Stimulated activated naive CD8-positive, alpha-beta T cell treated with anti-CD3 and anti-CD28 coated beads, Interleukin-15, Interleukin-2, amounts not matched to agents 100 ng/mL and 50 ng/mL, for 24 hours (primary cell): ENCODE results near the gene ACTN4.

Experiments
- H3K27ac Mint-ChIP-seq: one replicate; pipeline ENCODE4 v1.8.0; 2021; ENCODE audit warnings: mild to moderate bottlenecking, mixed read lengths
- H3K27me3 Mint-ChIP-seq: one replicate; pipeline ENCODE4 v1.8.0; 2021; ENCODE audit warnings: mixed read lengths
- H3K36me3 Mint-ChIP-seq: one replicate; pipeline ENCODE4 v1.8.0; 2021; ENCODE audit warnings: low read depth, mixed read lengths
- H3K4me1 Mint-ChIP-seq: one replicate; pipeline ENCODE4 v1.8.0; 2021; ENCODE audit warnings: low read depth, mixed read lengths
- H3K4me3 Mint-ChIP-seq: one replicate; pipeline ENCODE4 v1.8.0; 2021; ENCODE audit warnings: mild to moderate bottlenecking, mixed read lengths
- H3K9me3 Mint-ChIP-seq: one replicate; pipeline ENCODE4 v1.8.0; 2021; ENCODE audit warnings: mixed read lengths

ACTN4 gene

GRCh38 chr19:38690146-38690545, 42.7 kb downstream of the ACTN4 start:
- Mint-ChIP-seq H3K27ac (no peak overlapping the region), H3K36me3 (peaks cover 23% of the 10 kb centered on the region), H3K27me3 (no peaks in the 10 kb centered on the region), H3K9me3 (no peaks in the 10 kb centered on the region), H3K4me1 (peaks cover 77% of the 10 kb centered on the region), H3K4me3 (no peak overlapping the region)

GRCh38 chr19:38690832-38691231, 43.4 kb downstream of the ACTN4 start:
- Mint-ChIP-seq H3K4me1 (peaks cover 74% of the 10 kb centered on the region), H3K9me3 (no peaks in the 10 kb centered on the region), H3K27me3 (no peaks in the 10 kb centered on the region), H3K4me3 (no peak overlapping the region), H3K36me3 (peaks cover 23% of the 10 kb centered on the region), H3K27ac (no peak overlapping the region)

- Mint-ChIP-seq H3K27ac (no peak overlapping the region), H3K36me3 (peaks cover 29% of the 10 kb centered on the region), H3K4me1 (peaks cover 68% of the 10 kb centered on the region), H3K4me3 (no peak overlapping the region), H3K9me3 (no peaks in the 10 kb centered on the region), H3K27me3 (no peaks in the 10 kb centered on the region)
These were observed 44.5 kb downstream of the ACTN4 start for GRCh38 chr19:38691938-38692457.

- Mint-ChIP-seq H3K4me3 (peak overlapping the region; percentile 7), H3K4me1 (peaks cover 66% of the 10 kb centered on the region), H3K27me3 (no peaks in the 10 kb centered on the region), H3K27ac (peak overlapping the region; percentile 36), H3K36me3 (peaks cover 26% of the 10 kb centered on the region), H3K9me3 (no peaks in the 10 kb centered on the region)
These were observed 45.3 kb downstream of the ACTN4 start for GRCh38 chr19:38692458-38693379.

DNA sequence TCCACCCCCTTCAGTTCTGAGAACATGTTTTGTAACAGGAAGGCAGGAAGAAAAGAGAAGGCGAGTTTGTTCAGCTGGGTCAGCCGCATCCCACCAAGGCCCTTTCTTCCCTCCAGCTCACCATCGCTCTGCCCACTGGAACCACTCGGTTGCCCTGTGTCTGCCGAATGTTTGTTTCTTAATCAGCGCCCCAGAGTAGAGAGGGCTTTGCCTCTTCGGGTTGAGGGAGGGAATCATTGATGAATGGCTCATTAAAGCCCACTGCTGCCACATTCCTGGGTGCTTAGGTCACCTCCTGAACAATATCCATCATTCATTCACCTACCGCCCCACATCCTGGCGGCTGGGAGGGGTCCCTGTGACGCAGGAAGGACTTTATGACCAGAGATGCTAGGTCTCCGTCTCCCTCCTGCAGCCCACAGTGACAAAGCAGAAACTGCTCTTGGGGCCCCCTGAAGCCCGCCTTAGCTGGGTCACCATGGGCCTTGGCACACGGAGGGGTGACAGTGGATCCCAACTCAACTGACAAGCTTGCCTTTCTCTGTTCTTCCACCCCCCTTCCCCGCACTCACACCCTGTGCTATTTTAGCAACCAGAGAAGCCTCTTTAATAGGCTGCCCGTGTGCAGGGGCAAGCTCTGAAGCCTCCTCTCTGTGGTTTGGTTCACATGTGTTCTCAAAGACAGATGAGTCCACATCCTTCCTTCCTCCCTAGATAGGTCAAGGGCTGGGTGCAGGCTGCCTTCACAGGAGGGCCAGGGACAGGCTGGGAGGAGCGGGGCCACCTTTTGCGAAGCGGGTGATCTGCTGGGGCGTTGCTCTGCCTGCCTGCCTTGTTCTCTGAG, 46.2 kb downstream of the ACTN4 start:
- no peaks in the 10 kb centered on the region for H3K9me3 Mint-ChIP-seq
- peaks cover 26% of the 10 kb centered on the region for H3K36me3 Mint-ChIP-seq
- H3K4me1 Mint-ChIP-seq, result peaks cover 70% of the 10 kb centered on the region
- peak overlapping the region; percentile 36 for H3K27ac Mint-ChIP-seq
- peak overlapping the region; percentile 7 for H3K4me3 Mint-ChIP-seq
- no peaks in the 10 kb centered on the region for H3K27me3 Mint-ChIP-seq

DNA sequence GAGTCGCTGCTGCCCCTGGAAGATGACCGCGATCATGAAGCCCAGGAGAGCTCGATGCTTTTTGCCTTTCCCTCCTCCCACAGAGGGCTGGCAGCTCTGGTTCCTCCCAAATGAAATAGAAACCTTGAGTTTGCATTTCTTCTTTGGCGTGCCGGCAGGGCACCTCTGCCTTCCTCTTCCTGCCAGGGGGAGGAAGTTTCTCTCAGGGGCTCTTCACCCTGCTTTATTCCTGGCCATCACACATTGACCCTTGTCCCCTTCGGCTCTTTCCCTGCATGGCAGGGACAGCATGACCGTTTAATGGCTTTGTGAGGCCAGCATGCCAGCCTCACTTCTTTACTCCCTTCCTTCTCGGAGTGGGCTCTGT, 47.9 kb downstream of the ACTN4 start:
- no peaks in the 10 kb centered on the region for H3K27me3 Mint-ChIP-seq
- H3K4me3 Mint-ChIP-seq, result no peak overlapping the region
- peak overlapping the region; percentile 61 for H3K27ac Mint-ChIP-seq
- peaks cover 63% of the 10 kb centered on the region for H3K4me1 Mint-ChIP-seq
- H3K9me3 Mint-ChIP-seq, result no peaks in the 10 kb centered on the region
- H3K36me3 Mint-ChIP-seq, result peaks cover 13% of the 10 kb centered on the region

- H3K36me3 Mint-ChIP-seq, result peaks cover 15% of the 10 kb centered on the region
- H3K27me3 Mint-ChIP-seq, result no peaks in the 10 kb centered on the region
- H3K27ac Mint-ChIP-seq, result no peak overlapping the region
- no peak overlapping the region for H3K4me3 Mint-ChIP-seq
- H3K4me1 Mint-ChIP-seq, result peaks cover 63% of the 10 kb centered on the region
- H3K9me3 Mint-ChIP-seq, result no peaks in the 10 kb centered on the region
These were observed 48.6 kb downstream of the ACTN4 start for GRCh38 chr19:38695832-38696728.

GRCh38 chr19:38696729-38697055, 49.2 kb downstream of the ACTN4 start:
- Mint-ChIP-seq H3K4me1 (peaks cover 63% of the 10 kb centered on the region), H3K27me3 (no peaks in the 10 kb centered on the region)

DNA sequence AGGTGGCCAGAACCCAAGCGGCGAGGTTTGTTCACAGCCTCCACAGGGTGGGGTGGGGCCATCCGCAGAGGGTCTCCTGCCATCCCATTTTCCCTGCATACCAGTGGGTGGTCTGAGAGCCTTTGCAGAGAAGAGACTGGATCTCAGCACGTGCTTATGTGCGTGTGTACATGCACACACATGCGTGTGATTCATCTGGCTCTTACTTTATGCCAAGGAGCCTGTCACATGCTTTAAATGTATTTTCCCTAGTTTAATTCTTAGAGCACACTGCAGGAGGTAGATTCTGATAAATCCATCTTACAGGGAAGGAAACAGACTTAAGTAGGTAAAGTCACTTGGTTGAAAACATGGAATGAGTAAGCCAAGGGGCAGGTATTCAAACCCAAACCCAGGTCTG, 49.7 kb downstream of the ACTN4 start:
- no peak overlapping the region for H3K4me3 Mint-ChIP-seq
- no peaks in the 10 kb centered on the region for H3K9me3 Mint-ChIP-seq
- peaks cover 58% of the 10 kb centered on the region for H3K4me1 Mint-ChIP-seq
- H3K27me3 Mint-ChIP-seq, result no peaks in the 10 kb centered on the region
- no peak overlapping the region for H3K27ac Mint-ChIP-seq
- peaks cover 15% of the 10 kb centered on the region for H3K36me3 Mint-ChIP-seq

More at GRCh38 chr19:38696729-38697055, 49.2 kb downstream of the ACTN4 start:
- no peak overlapping the region for H3K27ac Mint-ChIP-seq
- no peaks in the 10 kb centered on the region for H3K9me3 Mint-ChIP-seq
- peaks cover 15% of the 10 kb centered on the region for H3K36me3 Mint-ChIP-seq
- no peak overlapping the region for H3K4me3 Mint-ChIP-seq

- no peaks in the 10 kb centered on the region for H3K27me3 Mint-ChIP-seq
- no peak overlapping the region for H3K27ac Mint-ChIP-seq
- H3K4me1 Mint-ChIP-seq, result peaks cover 53% of the 10 kb centered on the region
- H3K4me3 Mint-ChIP-seq, result no peak overlapping the region
- no peaks in the 10 kb centered on the region for H3K9me3 Mint-ChIP-seq
- H3K36me3 Mint-ChIP-seq, result peaks cover 15% of the 10 kb centered on the region
These were observed 50.2 kb downstream of the ACTN4 start for GRCh38 chr19:38697641-38698071.

GRCh38 chr19:38698225-38699026, 51.0 kb downstream of the ACTN4 start:
- H3K9me3 Mint-ChIP-seq, result no peaks in the 10 kb centered on the region
- no peak overlapping the region for H3K4me3 Mint-ChIP-seq
- H3K4me1 Mint-ChIP-seq, result peaks cover 45% of the 10 kb centered on the region
- peaks cover 16% of the 10 kb centered on the region for H3K36me3 Mint-ChIP-seq
- H3K27me3 Mint-ChIP-seq, result no peaks in the 10 kb centered on the region
- no peak overlapping the region for H3K27ac Mint-ChIP-seq

GRCh38 chr19:38699027-38699346, 51.5 kb downstream of the ACTN4 start:
- no peaks in the 10 kb centered on the region for H3K27me3 Mint-ChIP-seq
- H3K9me3 Mint-ChIP-seq, result no peaks in the 10 kb centered on the region
- H3K4me3 Mint-ChIP-seq, result no peak overlapping the region
- H3K27ac Mint-ChIP-seq, result no peak overlapping the region
- peaks cover 21% of the 10 kb centered on the region for H3K36me3 Mint-ChIP-seq
- peaks cover 40% of the 10 kb centered on the region for H3K4me1 Mint-ChIP-seq

GRCh38 chr19:38699647-38700349, 52.3 kb downstream of the ACTN4 start:
- no peak overlapping the region for H3K4me3 Mint-ChIP-seq
- H3K36me3 Mint-ChIP-seq, result peaks cover 26% of the 10 kb centered on the region
- H3K4me1 Mint-ChIP-seq, result peaks cover 34% of the 10 kb centered on the region
- H3K27me3 Mint-ChIP-seq, result no peaks in the 10 kb centered on the region
- H3K9me3 Mint-ChIP-seq, result no peaks in the 10 kb centered on the region
- no peak overlapping the region for H3K27ac Mint-ChIP-seq
